Fibroblast of lung (primary cell): Measurements from ENCODE around the gene MCOLN1.

Experiments used
- EZH2 ChIP-seq: IDR thresholded peaks from 2 replicates; pipeline ENCODE4 v1.5.1; 2012; ENCODE audit warnings: low read length, control low read depth, mild to moderate bottlenecking; ENCODE audit errors: missing control alignments
- TF ChIP-seq, protein P1 (sequence below), 2 donors: IDR thresholded peaks in 1 of 2; conservative IDR thresholded peaks in 1 of 2; 1 replicate in 1 of 2; 2 replicates in 1 of 2; pipeline ENCODE4 v1.5.1; 2011 to 2012; ENCODE audit warnings: low read length in 2 of 2, control low read depth in 1 of 2, inconsistent platforms in 1 of 2, low read depth in 1 of 2, mild to moderate bottlenecking in 1 of 2

DNA sequence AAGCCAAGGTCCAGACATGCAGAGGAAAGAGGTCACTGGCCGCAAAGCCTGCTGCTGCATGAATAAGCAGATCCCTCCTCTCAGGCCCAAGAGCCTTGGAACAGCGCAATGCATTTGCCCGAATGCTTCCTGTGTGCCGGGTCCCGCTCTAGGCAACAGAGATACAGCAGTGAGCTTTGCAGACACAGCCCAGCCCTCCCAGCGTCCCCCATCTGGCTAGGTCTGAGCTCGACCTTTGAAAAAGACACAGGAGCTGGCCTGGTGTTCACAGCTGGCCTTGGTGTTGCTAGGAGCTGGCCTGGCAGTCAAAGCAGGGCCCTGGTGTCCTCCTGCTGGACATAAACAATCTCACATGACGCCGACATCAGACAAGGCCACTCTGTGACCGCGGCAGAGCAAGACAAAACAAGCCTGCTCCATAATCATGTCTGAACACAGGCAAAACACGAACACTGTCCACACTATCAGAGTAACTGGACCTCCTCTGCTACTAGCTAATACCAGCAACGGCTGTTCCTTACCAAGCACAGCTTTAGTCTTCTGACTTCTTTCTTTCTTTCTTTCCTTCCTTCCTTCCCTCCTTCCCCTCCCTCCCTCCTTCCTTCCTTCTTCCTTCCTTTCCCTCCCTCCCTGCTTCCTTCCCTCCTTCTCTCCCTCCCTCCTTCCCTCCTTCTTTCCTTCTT, 27.9 kb upstream of the MCOLN1 start:
- TF ChIP-seq, protein P1, sequence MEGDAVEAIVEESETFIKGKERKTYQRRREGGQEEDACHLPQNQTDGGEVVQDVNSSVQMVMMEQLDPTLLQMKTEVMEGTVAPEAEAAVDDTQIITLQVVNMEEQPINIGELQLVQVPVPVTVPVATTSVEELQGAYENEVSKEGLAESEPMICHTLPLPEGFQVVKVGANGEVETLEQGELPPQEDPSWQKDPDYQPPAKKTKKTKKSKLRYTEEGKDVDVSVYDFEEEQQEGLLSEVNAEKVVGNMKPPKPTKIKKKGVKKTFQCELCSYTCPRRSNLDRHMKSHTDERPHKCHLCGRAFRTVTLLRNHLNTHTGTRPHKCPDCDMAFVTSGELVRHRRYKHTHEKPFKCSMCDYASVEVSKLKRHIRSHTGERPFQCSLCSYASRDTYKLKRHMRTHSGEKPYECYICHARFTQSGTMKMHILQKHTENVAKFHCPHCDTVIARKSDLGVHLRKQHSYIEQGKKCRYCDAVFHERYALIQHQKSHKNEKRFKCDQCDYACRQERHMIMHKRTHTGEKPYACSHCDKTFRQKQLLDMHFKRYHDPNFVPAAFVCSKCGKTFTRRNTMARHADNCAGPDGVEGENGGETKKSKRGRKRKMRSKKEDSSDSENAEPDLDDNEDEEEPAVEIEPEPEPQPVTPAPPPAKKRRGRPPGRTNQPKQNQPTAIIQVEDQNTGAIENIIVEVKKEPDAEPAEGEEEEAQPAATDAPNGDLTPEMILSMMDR (conservative IDR thresholded peaks at IDR 0.05 in 1 of 2, IDR thresholded peaks at IDR 0.05 in 1 of 2; ENCODE audit: low read depth in 1 of 2, low read length in 2 of 2): peak in 1 of 2 donors; percentile 18
- TF ChIP-seq EZH2: no peak
